H1 (cell line): Measurements from ENCODE around the gene FAM131C. TPM values are rescaled to one million over a fixed set of nuclear protein-coding genes. Genes with fewer than 3 reads are reported as not detected.

Source experiments
- FOSL1 ChIP-seq: IDR thresholded peaks from 2 replicates; pipeline ENCODE4 v1.6.1; 2011; ENCODE audit warnings: mild to moderate bottlenecking, low read depth, low read length, moderate library complexity; ENCODE audit not compliant: insufficient read depth
- KDM4A ChIP-seq: IDR thresholded peaks from one replicate; pipeline ENCODE4 v1.7.1; 2012; ENCODE audit warnings: low read depth, mild to moderate bottlenecking, moderate library complexity, low read length, inconsistent platforms; ENCODE audit not compliant: severe bottlenecking
- POLR2A ChIP-seq, 2 experiments: IDR thresholded peaks; 1 replicate in 1 of 2; 2 replicates in 1 of 2; pipeline ENCODE4 v1.6.1; 2011; ENCODE audit warnings: low read depth in 2 of 2, low read length in 2 of 2, mild to moderate bottlenecking in 2 of 2; ENCODE audit errors: control extremely low read depth in 1 of 2
- YY1 ChIP-seq: IDR thresholded peaks from 2 replicates; pipeline ENCODE4 v1.6.1; 2011; ENCODE audit warnings: low read depth, mild to moderate bottlenecking, low read length
- polyA plus RNA-seq, 7 experiments: library from polyadenylated mRNA; depleted of rRNA in 3 of 7; stranded (reverse) in 5 of 7; unstranded in 2 of 7; fragments of >200 nt in 5 of 7; fragments of 200-250 nt in 2 of 7; gene quantifications; 1 replicate in 5 of 7; 2 replicates in 1 of 7; 4 replicates in 1 of 7; pipeline versions ENCODE4 v1.2.1 to v1.2.3, GENCODE V29; 2011 to 2013; ENCODE audit warnings: missing spikeins in 2 of 7, mixed read lengths in 2 of 7
- total RNA-seq: library from RNA; stranded (reverse); fragmentation: NEBNext Ultra II Directional; extraction: Animal tissue kit (Norgen Biotek cat#: 25700); gene quantifications from 2 replicates; pipeline ENCODE4 v1.2.1, GENCODE V29; 2021
- TF ChIP-seq, protein P1 (sequence below), 3 experiments: IDR thresholded peaks; 1 replicate in 2 of 3; 2 replicates in 1 of 3; pipeline versions ENCODE4 v1.5.1 to v1.6.1; 2011; ENCODE audit warnings: low read length in 3 of 3, mild to moderate bottlenecking in 3 of 3, inconsistent platforms in 2 of 3, low read depth in 1 of 3, moderate library complexity in 1 of 3; ENCODE audit not compliant: insufficient read depth in 1 of 3; ENCODE audit errors: control extremely low read depth in 1 of 3

Gene FAM131C
- total and polyA plus RNA-seq, 2 of the 8 experiments (the other 6 are each of a cell fraction or from before 2014, with no cell fraction given) = 0.73 to 0.78 TPM

- TF ChIP-seq KDM4A = no peak
- no peak for TF ChIP-seq POLR2A (IDR thresholded peaks at IDR 0.05; ENCODE audit: control extremely low read depth in 1 of 2, low read depth in 2 of 2, low read length in 2 of 2)
- TF ChIP-seq, protein P1, sequence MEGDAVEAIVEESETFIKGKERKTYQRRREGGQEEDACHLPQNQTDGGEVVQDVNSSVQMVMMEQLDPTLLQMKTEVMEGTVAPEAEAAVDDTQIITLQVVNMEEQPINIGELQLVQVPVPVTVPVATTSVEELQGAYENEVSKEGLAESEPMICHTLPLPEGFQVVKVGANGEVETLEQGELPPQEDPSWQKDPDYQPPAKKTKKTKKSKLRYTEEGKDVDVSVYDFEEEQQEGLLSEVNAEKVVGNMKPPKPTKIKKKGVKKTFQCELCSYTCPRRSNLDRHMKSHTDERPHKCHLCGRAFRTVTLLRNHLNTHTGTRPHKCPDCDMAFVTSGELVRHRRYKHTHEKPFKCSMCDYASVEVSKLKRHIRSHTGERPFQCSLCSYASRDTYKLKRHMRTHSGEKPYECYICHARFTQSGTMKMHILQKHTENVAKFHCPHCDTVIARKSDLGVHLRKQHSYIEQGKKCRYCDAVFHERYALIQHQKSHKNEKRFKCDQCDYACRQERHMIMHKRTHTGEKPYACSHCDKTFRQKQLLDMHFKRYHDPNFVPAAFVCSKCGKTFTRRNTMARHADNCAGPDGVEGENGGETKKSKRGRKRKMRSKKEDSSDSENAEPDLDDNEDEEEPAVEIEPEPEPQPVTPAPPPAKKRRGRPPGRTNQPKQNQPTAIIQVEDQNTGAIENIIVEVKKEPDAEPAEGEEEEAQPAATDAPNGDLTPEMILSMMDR (IDR thresholded peaks at IDR 0.05; ENCODE audit: control extremely low read depth in 1 of 3, insufficient read depth in 1 of 3, low read depth in 1 of 3, low read length in 3 of 3) = no peak
- TF ChIP-seq YY1 = no peak
- TF ChIP-seq FOSL1 = no peak
Measured at GRCh38 chr1:16092097-16092922, 18.9 kb upstream of the FAM131C start (continued).
